ENCODE measurements around the gene MEAK7.

Gene MEAK7

GRCh38 chr16:84486126-84486525 is 18.3 kb downstream of the MEAK7 start:
- ChIA-PET CTCF (interaction anchor here (0.7 to 1.4 kb wide), 2 partner anchors 17 to 20 kb away, joined by 3 read pairs; no protein-coding TSS in a partner anchor), POLR2A (ENCODE audit: low non-redundant PET) (no interaction called here)

GRCh38 chr16:84485255-84486010 is 19.0 kb downstream of the MEAK7 start:
- no peak for DNase-seq (ENCODE audit: low spot score)
- TF ChIP-seq CTCF (conservative IDR thresholded peaks at IDR 0.05; ENCODE audit: low read depth): no peak
- no peak overlapping the region for H3K27ac ChIP-seq
- CTCF ChIA-PET: interaction anchor here (0.6 kb wide), 1 partner anchor 31 kb away, joined by 3 read pairs; no protein-coding TSS in a partner anchor
- POLR2A ChIA-PET (ENCODE audit: low non-redundant PET): no interaction called here

More at GRCh38 chr16:84486126-84486525, 18.3 kb downstream of the MEAK7 start:
- TF ChIP-seq CTCF (conservative IDR thresholded peaks at IDR 0.05; ENCODE audit: low read depth): no peak
- H3K27ac ChIP-seq: no peak overlapping the region
- no peak for DNase-seq (ENCODE audit: low spot score)

- no peak for DNase-seq (ENCODE audit: low spot score)
- H3K27ac ChIP-seq: no peak overlapping the region
- ChIA-PET POLR2A (ENCODE audit: low non-redundant PET) (no interaction called here), CTCF (interaction anchor here (0.6 to 1.7 kb wide), 3 partner anchors 22 to 308 kb away, joined by 3 to 5 read pairs (median 4); no protein-coding TSS in a partner anchor)
- no peak; the same call in 1 of the 2 replicates for TF ChIP-seq CTCF (conservative IDR thresholded peaks at IDR 0.05; ENCODE audit: low read depth)
Measured at GRCh38 chr16:84484579-84485254, 19.7 kb downstream of the MEAK7 start.

- peak overlapping the region; percentile 43 for H3K27ac ChIP-seq
- DNase-seq (ENCODE audit: low spot score): no peak
- ChIA-PET POLR2A (ENCODE audit: low non-redundant PET) (no interaction called here), CTCF (interaction anchor here (0.5 to 1.7 kb wide), 6 partner anchors 18 to 1841 kb away, joined by 3 to 5 read pairs (median 4); no protein-coding TSS in a partner anchor)
- TF ChIP-seq CTCF (conservative IDR thresholded peaks at IDR 0.05; ENCODE audit: low read depth): no peak
Measured at GRCh38 chr16:84483882-84484565, 20.4 kb downstream of the MEAK7 start.

- ChIA-PET CTCF (interaction anchor here (0.6 to 1.7 kb wide), 5 partner anchors 18 to 1840 kb away, joined by 3 to 5 read pairs (median 3); no protein-coding TSS in a partner anchor), POLR2A (ENCODE audit: low non-redundant PET) (interaction anchor here (0.5 kb wide), 1 partner anchor 637 kb away, joined by 6 read pairs; no protein-coding TSS in a partner anchor)
- DNase-seq (ENCODE audit: low spot score): no peak
- TF ChIP-seq CTCF (conservative IDR thresholded peaks at IDR 0.05; ENCODE audit: low read depth): no peak
- peak overlapping the region; percentile 43 for H3K27ac ChIP-seq
Measured at GRCh38 chr16:84482951-84483881, 21.2 kb downstream of the MEAK7 start.
